Ovary (tissue), 3 donors: ENCODE results near the gene KCNK7.

Experiments used
- POLR2A ChIP-seq: fragments of 450-650 bp; IDR thresholded peaks from one replicate; pipeline ENCODE4 v1.6.1; 2017; ENCODE audit warnings: antibody characterized with exemption, mild to moderate bottlenecking, moderate library complexity
- TF ChIP-seq, protein P1 (sequence below), 3 donors: fragments of 450-650 bp in 2 of 3; fragments of 200-600 bp in 1 of 3; IDR thresholded peaks; one replicate each; pipeline versions ENCODE4 v1.5.1 to v1.8.0; 2016 to 2022; ENCODE audit warnings: antibody characterized with exemption in 3 of 3, mild to moderate bottlenecking in 1 of 3
- donor health status: DM: no; HTN: no; CAD: no.

GRCh38 chr11:65609665-65610064 lies 14.1 kb upstream of the KCNK7 start:
- TF ChIP-seq, protein P1, sequence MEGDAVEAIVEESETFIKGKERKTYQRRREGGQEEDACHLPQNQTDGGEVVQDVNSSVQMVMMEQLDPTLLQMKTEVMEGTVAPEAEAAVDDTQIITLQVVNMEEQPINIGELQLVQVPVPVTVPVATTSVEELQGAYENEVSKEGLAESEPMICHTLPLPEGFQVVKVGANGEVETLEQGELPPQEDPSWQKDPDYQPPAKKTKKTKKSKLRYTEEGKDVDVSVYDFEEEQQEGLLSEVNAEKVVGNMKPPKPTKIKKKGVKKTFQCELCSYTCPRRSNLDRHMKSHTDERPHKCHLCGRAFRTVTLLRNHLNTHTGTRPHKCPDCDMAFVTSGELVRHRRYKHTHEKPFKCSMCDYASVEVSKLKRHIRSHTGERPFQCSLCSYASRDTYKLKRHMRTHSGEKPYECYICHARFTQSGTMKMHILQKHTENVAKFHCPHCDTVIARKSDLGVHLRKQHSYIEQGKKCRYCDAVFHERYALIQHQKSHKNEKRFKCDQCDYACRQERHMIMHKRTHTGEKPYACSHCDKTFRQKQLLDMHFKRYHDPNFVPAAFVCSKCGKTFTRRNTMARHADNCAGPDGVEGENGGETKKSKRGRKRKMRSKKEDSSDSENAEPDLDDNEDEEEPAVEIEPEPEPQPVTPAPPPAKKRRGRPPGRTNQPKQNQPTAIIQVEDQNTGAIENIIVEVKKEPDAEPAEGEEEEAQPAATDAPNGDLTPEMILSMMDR (IDR thresholded peaks at IDR 0.05), result no peak
- no peak for TF ChIP-seq POLR2A
